NCI-H82 treated with DMSO at 0.1 percent for 48 hours (cell line): ENCODE results near the gene GJA5.

Source experiments
- DNase-seq: peaks from one replicate; lab custom pipeline; 2025; ENCODE audit not compliant: unreplicated experiment; lab: John Stamatoyannopoulos, UW

The GJA5 gene

GRCh38 chr1:147760481-147761260, at the start of gene GJA5:
Gene GJA5, minus strand, starts transcription at chr1:147760602. Its CDS starts 1,364 bp downstream, at chr1:147759238.
- no peak for DNase-seq

DNA sequence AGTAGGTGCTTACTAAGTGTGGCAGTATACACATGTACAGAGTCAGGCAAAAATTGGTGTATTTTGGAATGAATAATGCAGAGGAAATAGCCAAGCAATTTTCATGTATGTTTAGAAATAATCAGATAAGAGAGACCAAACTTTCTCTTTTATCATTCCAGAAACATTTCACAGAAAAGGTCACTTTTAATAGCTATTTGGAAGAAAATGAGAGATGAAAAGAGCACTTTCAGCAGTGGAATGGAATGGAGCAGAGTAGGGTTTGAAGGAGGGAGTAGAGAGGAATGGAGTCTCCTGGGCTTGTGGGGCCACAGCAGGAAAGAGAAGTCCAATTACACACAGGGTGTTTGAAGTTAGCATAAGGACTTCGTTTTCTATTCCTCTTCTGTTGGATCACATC, 48.8 kb upstream of the GJA5 start:
- DNase-seq: no peak

DNA sequence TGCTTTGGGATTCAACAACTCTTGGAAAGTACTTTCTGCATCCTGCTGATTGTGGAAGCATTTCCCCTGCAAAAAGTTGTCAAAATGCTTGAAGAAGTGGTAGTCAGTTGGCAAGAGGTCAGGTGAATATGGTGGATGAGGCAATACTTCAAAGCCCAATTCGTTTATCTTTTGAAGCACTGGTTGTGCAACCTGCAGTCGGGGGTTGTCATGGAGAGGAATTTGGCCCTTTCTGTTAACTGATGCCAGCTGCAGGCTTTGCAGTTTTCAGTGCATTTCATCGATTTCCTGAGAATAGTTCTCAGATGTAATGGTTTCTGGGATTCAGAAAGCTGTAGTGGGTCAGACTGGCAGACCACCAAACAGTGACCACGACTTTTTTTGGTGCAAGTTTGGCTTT, 47.6 kb upstream of the GJA5 start:
- DNase-seq: no peak

DNA sequence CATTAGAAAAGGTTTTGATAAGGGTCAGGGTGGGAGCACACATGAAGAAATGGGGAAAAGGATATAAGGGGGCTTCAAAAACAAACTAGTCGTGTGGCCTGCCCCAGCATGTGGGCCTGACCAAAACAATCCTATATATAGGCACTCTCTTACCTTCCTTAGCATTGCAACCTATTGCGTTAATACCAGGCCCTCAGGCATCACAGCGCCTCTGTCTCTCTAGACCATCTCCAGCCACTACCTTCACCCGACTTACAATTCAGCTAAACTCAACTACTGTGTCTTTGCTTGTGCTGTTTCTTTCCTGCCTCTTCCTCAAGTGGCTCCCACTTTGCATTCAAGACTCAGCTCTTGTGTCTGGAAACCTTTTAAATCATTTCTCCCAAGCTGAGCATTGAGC, 47.0 kb upstream of the GJA5 start:
- no peak for DNase-seq

- no peak for DNase-seq
Measured at GRCh38 chr1:147804942-147805723, 44.7 kb upstream of the GJA5 start.

GRCh38 chr1:147800804-147801203, 40.4 kb upstream of the GJA5 start:
- no peak for DNase-seq

- no peak for DNase-seq
Measured at GRCh38 chr1:147798731-147799130, 38.3 kb upstream of the GJA5 start.

DNA sequence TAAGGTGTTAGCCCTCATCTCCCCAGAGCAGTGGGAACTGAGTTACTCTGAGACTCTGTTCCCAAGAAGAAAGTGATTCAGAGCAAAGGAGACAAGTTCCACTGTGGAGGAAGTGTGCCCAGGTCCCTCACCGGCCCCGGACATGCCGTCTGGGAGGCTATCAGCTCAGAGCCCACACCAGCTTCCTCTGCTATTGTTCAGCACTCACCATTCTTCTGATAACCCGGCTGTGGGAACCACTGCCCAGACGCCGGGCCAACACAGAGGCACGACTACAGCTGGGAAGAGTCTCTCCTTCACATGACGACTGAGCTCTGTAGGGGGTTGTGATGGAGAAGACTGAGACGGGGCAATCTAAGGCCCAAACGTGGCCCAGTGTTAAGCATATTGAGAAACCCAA, 34.2 kb upstream of the GJA5 start:
- no peak for DNase-seq

- DNase-seq: no peak
Measured at GRCh38 chr1:147791876-147792275, 31.5 kb upstream of the GJA5 start.

DNA sequence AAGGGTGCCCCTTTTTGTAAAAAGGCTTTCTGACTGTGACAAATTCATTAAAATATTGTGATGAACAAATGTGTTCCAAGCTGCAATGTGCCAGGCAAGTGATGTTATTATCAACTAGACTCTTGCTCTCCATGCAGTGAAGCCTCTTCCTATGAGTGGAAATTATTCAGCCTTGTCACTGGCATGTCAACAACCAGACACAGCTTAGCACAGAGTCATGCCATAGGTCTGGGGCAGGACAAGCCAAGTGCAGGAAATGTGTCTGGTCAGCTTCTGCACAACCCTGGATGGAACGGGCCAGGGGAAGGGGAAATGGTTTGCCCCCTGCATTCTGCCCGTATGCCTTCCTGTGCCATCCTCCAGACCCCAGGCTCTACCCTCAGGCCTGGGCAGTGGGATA, 27.4 kb upstream of the GJA5 start:
- no peak for DNase-seq

GRCh38 chr1:147786536-147786935, 26.1 kb upstream of the GJA5 start:
- DNase-seq: no peak

GRCh38 chr1:147785794-147786506, 25.5 kb upstream of the GJA5 start:
- DNase-seq: no peak

DNA sequence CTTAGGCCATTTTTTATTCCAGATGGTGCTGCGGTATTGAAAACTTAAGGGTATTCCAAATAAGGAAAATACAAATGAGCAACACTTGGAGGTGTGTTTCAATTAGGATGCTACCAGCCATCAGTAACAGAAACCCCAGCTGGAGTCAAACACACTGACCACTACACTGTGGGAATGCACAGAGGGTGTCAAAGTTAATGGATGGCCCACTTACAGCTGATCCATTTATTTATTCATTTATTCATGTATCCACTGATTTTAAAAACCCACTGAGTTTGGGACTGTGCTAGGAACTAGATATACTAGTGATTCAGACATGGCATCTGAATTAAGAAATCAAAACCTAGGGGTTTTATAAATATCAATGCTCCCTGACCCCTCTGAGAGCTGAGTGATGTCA, 24.5 kb upstream of the GJA5 start:
- no peak for DNase-seq

GRCh38 chr1:147781056-147781471, 20.7 kb upstream of the GJA5 start:
- DNase-seq: no peak

GRCh38 chr1:147777694-147778093, 17.3 kb upstream of the GJA5 start:
- DNase-seq: no peak

GRCh38 chr1:147773215-147773715, 12.9 kb upstream of the GJA5 start:
- DNase-seq: no peak

- DNase-seq: no peak
Measured at GRCh38 chr1:147772570-147772969, 12.2 kb upstream of the GJA5 start.

GRCh38 chr1:147771226-147772125, 11.1 kb upstream of the GJA5 start:
- DNase-seq: no peak

GRCh38 chr1:147769106-147769505, 8.7 kb upstream of the GJA5 start:
- DNase-seq: no peak

DNA sequence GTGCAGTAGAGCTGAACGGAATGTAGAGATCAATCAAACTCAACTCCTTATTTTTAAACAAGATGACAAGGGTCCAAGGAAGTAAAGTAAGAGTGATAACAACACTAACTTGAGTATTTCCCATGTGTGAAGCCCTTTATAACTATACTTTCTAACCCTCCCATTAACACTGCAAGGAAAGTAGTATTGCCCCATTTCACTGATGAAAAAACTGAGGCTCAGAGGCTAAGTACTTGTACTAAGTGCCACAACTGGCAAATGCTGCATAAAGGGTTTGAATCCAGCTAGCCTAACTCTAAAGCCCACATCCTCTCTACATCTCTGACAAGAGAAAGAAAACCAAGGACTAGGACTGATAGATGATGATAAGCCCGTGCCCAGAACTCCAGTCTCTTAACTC, 8.2 kb upstream of the GJA5 start:
- no peak for DNase-seq

GRCh38 chr1:147768101-147768500, 7.7 kb upstream of the GJA5 start:
- no peak for DNase-seq
